ENCODE results near the gene RDH11. TPM values are rescaled to one million over a fixed set of nuclear protein-coding genes. Genes with fewer than 3 reads are reported as not detected.

Gene RDH11
- total RNA-seq: 10 to 100 TPM; 45.1 to 47.8 TPM
- polyA plus RNA-seq: 73.4 TPM

- Histone ChIP-seq H3K27me3 (ENCODE audit: insufficient read depth, low read length, poor library complexity, severe bottlenecking) (no peaks in the 10 kb centered on the region), H3K36me3 (ENCODE audit: insufficient read depth, low read length) (peaks cover 20% of the 10 kb centered on the region), H3K4me3 (ENCODE audit: low read length) (peak within 1 kb of the TSS; percentile 76), H3K27ac (ENCODE audit: low read depth, low read length) (peak within 1 kb of the TSS; percentile 84), H3K4me1 (ENCODE audit: insufficient read depth, low read length) (peaks cover 9% of the 10 kb centered on the region), H3K9me3 (ENCODE audit: low read length) (no peaks in the 10 kb centered on the region)
- H3K27me3 Mint-ChIP-seq: peaks cover 0 to 2% of the 10 kb centered on the region in 2 donors
- peak; percentile 68 to 88 (median 80) for DNase-seq
- ChIA-PET POLR2A (interaction anchor here (0.5 to 1.7 kb wide), 7 partner anchors 19 to 1336 kb away, joined by 3 to 9 read pairs (median 3); partner anchors contain the start of genes PIGH, VTI1B and ZFYVE26), CTCF (interaction anchor here (0.9 to 2.0 kb wide), 6 partner anchors 9 to 336 kb away, joined by 3 to 15 read pairs (median 4); partner anchors contain the start of genes ATP6V1D, EIF2S1, PIGH and VTI1B)
- peaks cover 16 to 40% (median 28%) of the 10 kb centered on the region in 3 donors for H3K4me1 Mint-ChIP-seq
- H3K4me3 Mint-ChIP-seq: peak within 1 kb of the TSS; percentile 88 to 97 (median 90)
- peaks cover 0 to 34% (median 3%) of the 10 kb centered on the region in 3 donors for H3K36me3 Mint-ChIP-seq
- peak within 1 kb of the TSS; percentile 84 to 96 (median 94) for H3K27ac Mint-ChIP-seq
- no peaks in the 10 kb centered on the region for H3K9me3 Mint-ChIP-seq
Observed at GRCh38 chr14:67695394-67695949, at the start of gene RDH11. RDH11 (minus strand) TSS chr14:67695764; CDS start chr14:67695703, 61 bp downstream.

DNA sequence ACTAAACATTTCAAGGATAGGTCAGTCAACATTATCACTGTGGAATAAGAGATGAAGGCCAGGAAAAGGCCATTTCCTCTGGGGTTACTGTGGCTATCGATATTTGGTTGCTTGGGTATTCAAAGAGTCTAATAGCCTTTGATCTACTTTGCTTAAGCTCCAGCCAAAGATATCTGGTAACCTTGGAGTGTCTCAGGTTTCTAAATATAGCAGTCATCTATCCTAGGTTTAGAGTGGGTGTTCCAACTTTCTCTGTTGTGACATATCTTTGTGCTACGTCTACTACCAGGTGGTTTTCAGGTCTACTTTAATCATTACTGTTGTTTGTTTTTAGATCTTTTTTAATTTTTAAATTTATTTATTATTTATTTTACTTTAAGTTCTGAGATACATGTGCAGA is 48.5 kb upstream of the RDH11 start:
- Mint-ChIP-seq H3K4me3 (no peak overlapping the region), H3K9me3 (no peaks in the 10 kb centered on the region), H3K36me3 (peaks cover 8 to 34% (median 11%) of the 10 kb centered on the region in 3 donors), H3K27me3 (peaks cover 0 to 2% of the 10 kb centered on the region in 2 donors), H3K27ac (no peak overlapping the region), H3K4me1 (peaks cover 0 to 6% (median 3%) of the 10 kb centered on the region in 3 donors)
- DNase-seq: no peak
- ChIA-PET CTCF (interaction anchor here (1.0 kb wide), 1 partner anchor 17 kb away, joined by 4 read pairs; no protein-coding TSS in a partner anchor), POLR2A (no interaction called here)
- Histone ChIP-seq H3K9me3 (ENCODE audit: low read length) (no peaks in the 10 kb centered on the region), H3K36me3 (ENCODE audit: insufficient read depth, low read length) (peaks cover 6% of the 10 kb centered on the region), H3K27ac (ENCODE audit: low read depth, low read length) (no peak overlapping the region), H3K27me3 (ENCODE audit: insufficient read depth, low read length, poor library complexity, severe bottlenecking) (no peaks in the 10 kb centered on the region), H3K4me3 (ENCODE audit: low read length) (no peak overlapping the region), H3K4me1 (ENCODE audit: insufficient read depth, low read length) (no peaks in the 10 kb centered on the region)

DNA sequence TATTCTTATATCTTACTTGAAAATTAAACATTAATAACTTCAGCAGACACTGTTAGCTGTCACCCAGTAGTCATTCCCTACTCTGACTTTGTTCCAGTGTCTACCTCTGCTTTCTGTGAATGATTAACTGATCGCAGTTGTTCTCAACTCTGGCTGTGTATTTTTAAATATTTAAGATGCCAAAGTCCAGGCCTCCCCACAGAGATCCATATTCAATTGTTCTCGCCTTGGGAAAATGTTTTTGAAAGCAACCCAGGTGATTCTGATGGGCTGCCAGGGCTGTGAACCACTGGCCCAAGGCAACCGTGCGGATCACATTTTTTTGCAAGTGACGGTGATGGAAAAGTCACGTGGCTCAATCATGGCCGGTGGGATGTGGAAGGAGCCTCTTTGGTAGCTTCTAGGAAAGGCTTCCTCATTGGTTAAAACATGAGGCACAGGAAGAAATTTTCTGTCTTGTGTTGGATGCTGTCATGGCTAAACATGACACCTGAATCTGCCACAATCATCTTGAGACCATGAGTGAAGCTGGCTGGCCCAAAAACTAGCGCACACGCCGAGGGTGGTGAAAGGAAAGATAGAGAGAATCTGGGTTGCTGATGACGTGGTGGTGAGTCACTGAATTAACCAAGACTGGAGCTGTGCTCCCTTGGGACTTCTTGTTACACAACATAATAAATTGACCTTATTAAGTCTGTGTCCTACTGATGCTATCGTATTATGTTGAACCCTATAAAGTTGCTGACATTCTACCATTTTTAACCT is 43.4 kb upstream of the RDH11 start:
- Mint-ChIP-seq H3K4me1 (peaks cover 0 to 6% (median 6%) of the 10 kb centered on the region in 3 donors), H3K27ac (peak overlapping the region in 5 of 8 donors; percentile 14 to 76 (median 41)), H3K27me3 (peaks cover 0 to 2% of the 10 kb centered on the region in 2 donors), H3K4me3 (no peak overlapping the region), H3K9me3 (no peaks in the 10 kb centered on the region), H3K36me3 (peaks cover 0 to 2% (median 0%) of the 10 kb centered on the region in 3 donors)
- H3K9me3 ChIP-seq (ENCODE audit: low read length): no peaks in the 10 kb centered on the region
- DNase-seq: peak in 2 of 5 donors; percentile 10 to 23
- H3K36me3 ChIP-seq (ENCODE audit: insufficient read depth, low read length): no peaks in the 10 kb centered on the region
- H3K27me3 ChIP-seq (ENCODE audit: insufficient read depth, low read length, poor library complexity, severe bottlenecking): no peaks in the 10 kb centered on the region
- H3K4me3 ChIP-seq (ENCODE audit: low read length): no peak overlapping the region
- POLR2A ChIA-PET: no interaction called here
- no peak overlapping the region for H3K27ac ChIP-seq (ENCODE audit: low read depth, low read length)
- no peaks in the 10 kb centered on the region for H3K4me1 ChIP-seq (ENCODE audit: insufficient read depth, low read length)
- CTCF ChIA-PET: no interaction called here

- no peak overlapping the region for H3K27ac ChIP-seq (ENCODE audit: low read depth, low read length)
- no peaks in the 10 kb centered on the region for H3K9me3 Mint-ChIP-seq
- H3K4me3 Mint-ChIP-seq: no peak overlapping the region
- H3K27me3 Mint-ChIP-seq: peaks cover 0 to under 1% of the 10 kb centered on the region in 2 donors
- no peaks in the 10 kb centered on the region for H3K27me3 ChIP-seq (ENCODE audit: insufficient read depth, low read length, poor library complexity, severe bottlenecking)
- POLR2A ChIA-PET: interaction anchor here (0.7 kb wide), 1 partner anchor 10 kb away, joined by 5 read pairs; no protein-coding TSS in a partner anchor
- H3K4me3 ChIP-seq (ENCODE audit: low read length): no peak overlapping the region
- H3K27ac Mint-ChIP-seq: no peak overlapping the region
- CTCF ChIA-PET: no interaction called here
- H3K36me3 ChIP-seq (ENCODE audit: insufficient read depth, low read length): no peaks in the 10 kb centered on the region
- peaks cover 0 to 6% (median 6%) of the 10 kb centered on the region in 3 donors for H3K4me1 Mint-ChIP-seq
- no peaks in the 10 kb centered on the region for H3K36me3 Mint-ChIP-seq
- H3K9me3 ChIP-seq (ENCODE audit: low read length): no peaks in the 10 kb centered on the region
- DNase-seq: no peak
- no peaks in the 10 kb centered on the region for H3K4me1 ChIP-seq (ENCODE audit: insufficient read depth, low read length)
Observed at GRCh38 chr14:67736771-67737170, 41.2 kb upstream of the RDH11 start.

GRCh38 chr14:67735336-67736147 is 40.0 kb upstream of the RDH11 start:
- no peaks in the 10 kb centered on the region for H3K27me3 ChIP-seq (ENCODE audit: insufficient read depth, low read length, poor library complexity, severe bottlenecking)
- H3K27ac ChIP-seq (ENCODE audit: low read depth, low read length): no peak overlapping the region
- Mint-ChIP-seq H3K4me3 (no peak overlapping the region), H3K4me1 (peaks cover 0 to 6% (median 6%) of the 10 kb centered on the region in 3 donors), H3K9me3 (no peaks in the 10 kb centered on the region), H3K36me3 (no peaks in the 10 kb centered on the region), H3K27ac (no peak overlapping the region), H3K27me3 (no peaks in the 10 kb centered on the region)
- H3K4me3 ChIP-seq (ENCODE audit: low read length): no peak overlapping the region
- ChIA-PET POLR2A (no interaction called here), CTCF (no interaction called here)
- H3K9me3 ChIP-seq (ENCODE audit: low read length): no peaks in the 10 kb centered on the region
- H3K36me3 ChIP-seq (ENCODE audit: insufficient read depth, low read length): no peaks in the 10 kb centered on the region
- no peaks in the 10 kb centered on the region for H3K4me1 ChIP-seq (ENCODE audit: insufficient read depth, low read length)
- no peak for DNase-seq

GRCh38 chr14:67734675-67735074 is 39.1 kb upstream of the RDH11 start:
- Histone ChIP-seq H3K4me1 (ENCODE audit: insufficient read depth, low read length) (no peaks in the 10 kb centered on the region), H3K27me3 (ENCODE audit: insufficient read depth, low read length, poor library complexity, severe bottlenecking) (no peaks in the 10 kb centered on the region), H3K36me3 (ENCODE audit: insufficient read depth, low read length) (no peaks in the 10 kb centered on the region), H3K9me3 (ENCODE audit: low read length) (no peaks in the 10 kb centered on the region), H3K4me3 (ENCODE audit: low read length) (no peak overlapping the region), H3K27ac (ENCODE audit: low read depth, low read length) (no peak overlapping the region)
- POLR2A ChIA-PET: no interaction called here
- H3K27ac Mint-ChIP-seq: peak overlapping the region in 1 of 8 donors; percentile 4
- peaks cover 0 to 6% (median 6%) of the 10 kb centered on the region in 3 donors for H3K4me1 Mint-ChIP-seq
- CTCF ChIA-PET: no interaction called here
- DNase-seq: no peak
- no peaks in the 10 kb centered on the region for H3K9me3 Mint-ChIP-seq
- H3K36me3 Mint-ChIP-seq: peaks cover 0 to 3% (median 0%) of the 10 kb centered on the region in 3 donors
- no peaks in the 10 kb centered on the region for H3K27me3 Mint-ChIP-seq
- H3K4me3 Mint-ChIP-seq: no peak overlapping the region

GRCh38 chr14:67733616-67734015 is 38.1 kb upstream of the RDH11 start:
- peaks cover 0 to 5% (median 0%) of the 10 kb centered on the region in 3 donors for H3K36me3 Mint-ChIP-seq
- no peaks in the 10 kb centered on the region for H3K9me3 ChIP-seq (ENCODE audit: low read length)
- no peak overlapping the region for H3K27ac ChIP-seq (ENCODE audit: low read depth, low read length)
- H3K4me1 Mint-ChIP-seq: no peaks in the 10 kb centered on the region
- POLR2A ChIA-PET: no interaction called here
- H3K4me3 Mint-ChIP-seq: no peak overlapping the region
- DNase-seq: no peak
- no peaks in the 10 kb centered on the region for H3K4me1 ChIP-seq (ENCODE audit: insufficient read depth, low read length)
- no peaks in the 10 kb centered on the region for H3K9me3 Mint-ChIP-seq
- H3K36me3 ChIP-seq (ENCODE audit: insufficient read depth, low read length): no peaks in the 10 kb centered on the region
- H3K27me3 Mint-ChIP-seq: no peaks in the 10 kb centered on the region
- H3K4me3 ChIP-seq (ENCODE audit: low read length): no peak overlapping the region
- peak overlapping the region in 1 of 8 donors; percentile 10 for H3K27ac Mint-ChIP-seq
- no peaks in the 10 kb centered on the region for H3K27me3 ChIP-seq (ENCODE audit: insufficient read depth, low read length, poor library complexity, severe bottlenecking)
- CTCF ChIA-PET: no interaction called here
